Measurements from ENCODE around the gene GALNT10. TPM values are rescaled to one million over a fixed set of nuclear protein-coding genes. Genes with fewer than 3 reads are reported as not detected.

Gene GALNT10
- total RNA-seq, 2 donors from 2014 or later = 11.5 to 19.5 TPM

GRCh38 chr5:154316223-154316935, 125.8 kb downstream of the GALNT10 start:
- no peak for DNase-seq
- Histone ChIP-seq H3K4me1 (peaks cover 26% of the 10 kb centered on the region), H3K27ac (no peak overlapping the region), H3K27me3 (no peaks in the 10 kb centered on the region), H3K9me3 (no peaks in the 10 kb centered on the region), H3K4me3 (no peak overlapping the region), H3K36me3 (replicated peaks in 1 of 2; ENCODE audit: insufficient read depth in 1 of 2, low read depth in 2 of 2) (no peaks in the 10 kb centered on the region)
- no peak for ATAC-seq
- TF ChIP-seq POLR2A (IDR thresholded peaks at IDR 0.05) = no peak
- TF ChIP-seq CTCF (IDR thresholded peaks at IDR 0.05) = no peak
- intact Hi-C loops (cut with DNase I) = no loop called here
- WGBS, 2 donors = 61 to 63% methylated on average over 6 of the region's 6 CpGs

- ATAC-seq (no peak), DNase-seq (no peak)
- H3K4me1 ChIP-seq = peaks cover 26% of the 10 kb centered on the region
- no peaks in the 10 kb centered on the region for H3K36me3 ChIP-seq (replicated peaks in 1 of 2; ENCODE audit: insufficient read depth in 1 of 2, low read depth in 2 of 2)
- no peaks in the 10 kb centered on the region for H3K27me3 ChIP-seq
- TF ChIP-seq POLR2A (IDR thresholded peaks at IDR 0.05) (no peak), CTCF (IDR thresholded peaks at IDR 0.05) (no peak)
- WGBS, 2 donors = 80 to 86% methylated on average over 3 of the region's 3 CpGs
- intact Hi-C loops (cut with DNase I) = no loop called here
- H3K27ac ChIP-seq = no peak overlapping the region
- no peaks in the 10 kb centered on the region for H3K9me3 ChIP-seq
- H3K4me3 ChIP-seq = no peak overlapping the region
Measured at GRCh38 chr5:154317916-154318315, 127.4 kb downstream of the GALNT10 start.

- peaks cover 26% of the 10 kb centered on the region for H3K4me1 ChIP-seq
- 96 to 100% methylated on average over 1 of the region's 1 CpG for WGBS, 2 donors
- intact Hi-C loops (cut with DNase I) = no loop called here
Measured at GRCh38 chr5:154318691-154319090, 128.2 kb downstream of the GALNT10 start.

GRCh38 chr5:154319736-154320135, 129.2 kb downstream of the GALNT10 start:
- H3K27me3 ChIP-seq = no peaks in the 10 kb centered on the region
- peaks cover 26% of the 10 kb centered on the region for H3K4me1 ChIP-seq
- no peaks in the 10 kb centered on the region for H3K9me3 ChIP-seq
- WGBS, 2 donors = 64 to 72% methylated on average over 4 of the region's 4 CpGs
- H3K27ac ChIP-seq = no peak overlapping the region
- DNase-seq (no peak), ATAC-seq (no peak)
- no peak overlapping the region for H3K4me3 ChIP-seq
- no peaks in the 10 kb centered on the region for H3K36me3 ChIP-seq (replicated peaks in 1 of 2; ENCODE audit: insufficient read depth in 1 of 2, low read depth in 2 of 2)
- no peak for TF ChIP-seq POLR2A (IDR thresholded peaks at IDR 0.05)
- no peak for TF ChIP-seq CTCF (IDR thresholded peaks at IDR 0.05)
- intact Hi-C loops (cut with DNase I) = no loop called here

More at GRCh38 chr5:154318691-154319090, 128.2 kb downstream of the GALNT10 start:
- DNase-seq (no peak), ATAC-seq (no peak)
- Histone ChIP-seq H3K27me3 (no peaks in the 10 kb centered on the region), H3K4me3 (no peak overlapping the region), H3K9me3 (no peaks in the 10 kb centered on the region), H3K36me3 (replicated peaks in 1 of 2; ENCODE audit: insufficient read depth in 1 of 2, low read depth in 2 of 2) (no peaks in the 10 kb centered on the region), H3K27ac (no peak overlapping the region)
- no peak for TF ChIP-seq CTCF (IDR thresholded peaks at IDR 0.05)
- TF ChIP-seq POLR2A (IDR thresholded peaks at IDR 0.05) = no peak

Data from body of pancreas (tissue), 4 donors.